GM20000 (cell line): Measurements from ENCODE around the gene ASCL5.

Experiments used
- DNase-seq: peaks from one replicate; pipeline ENCODE4 v3.0.0; 2012; ENCODE audit warnings: low spot score
- CTCF ChIP-seq: IDR thresholded peaks from 2 replicates; pipeline ENCODE4 v1.5.1; 2012; ENCODE audit warnings: mild to moderate bottlenecking, control low read depth; ENCODE audit errors: extremely low read depth, missing control alignments

Gene ASCL5

GRCh38 chr1:201137579-201138310, 10.8 kb upstream of the ASCL5 start:
- DNase-seq, result no peak
- no peak for TF ChIP-seq CTCF

GRCh38 chr1:201137024-201137392, 10.0 kb upstream of the ASCL5 start:
- TF ChIP-seq CTCF, result no peak
- DNase-seq, result no peak

- DNase-seq, result no peak
- TF ChIP-seq CTCF, result no peak
These were observed 9.5 kb upstream of the ASCL5 start for GRCh38 chr1:201136355-201137023.

GRCh38 chr1:201134405-201134804, 7.4 kb upstream of the ASCL5 start:
- DNase-seq, result no peak
- no peak for TF ChIP-seq CTCF

- no peak for DNase-seq
- TF ChIP-seq CTCF, result no peak
These were observed 4.4 kb upstream of the ASCL5 start for GRCh38 chr1:201131398-201131797.

GRCh38 chr1:201128962-201129361, 2.0 kb upstream of the ASCL5 start:
- no peak for DNase-seq
- TF ChIP-seq CTCF, result no peak

GRCh38 chr1:201128476-201128875, 1.5 kb upstream of the ASCL5 start:
- DNase-seq, result no peak
- TF ChIP-seq CTCF, result no peak
